Gastroesophageal sphincter (tissue), 4 donors: Measurements from ENCODE around the gene INPP4B. TPM values are rescaled to one million over a fixed set of nuclear protein-coding genes. Genes with fewer than 3 reads are reported as not detected.

ENCODE experiments used
- ATAC-seq: fragments of 150-250 bp; one replicate; pipeline ENCODE4 v1.9.1; 2016; ENCODE audit warnings: mild to moderate bottlenecking, moderate library complexity
- H3K27ac ChIP-seq, 4 donors: fragments of 200-600 bp; sonication (generic) in 3 of 4; 1 replicate in 3 of 4; 2 replicates in 1 of 4; pipeline ENCODE4 v1.5.1; 2016 to 2019
- H3K27me3 ChIP-seq: fragments of 200-600 bp; sonication (generic); one replicate; pipeline ENCODE4 v1.5.1; 2019
- H3K36me3 ChIP-seq, 2 donors: fragments of 200-600 bp; sonication (generic); one replicate each; pipeline ENCODE4 v1.5.1; 2019; ENCODE audit warnings: control low read depth in 1 of 2
- H3K4me1 ChIP-seq, 3 donors: fragments of 200-600 bp; sonication (generic); 1 replicate in 2 of 3; 2 replicates in 1 of 3; pipeline ENCODE4 v1.5.1; 2016 to 2019; ENCODE audit warnings: control low read depth in 2 of 3
- H3K4me3 ChIP-seq, 2 donors: fragments of 200-600 bp; sonication (generic); one replicate each; pipeline ENCODE4 v1.5.1; 2019; ENCODE audit warnings: mild to moderate bottlenecking in 1 of 2, moderate library complexity in 1 of 2
- H3K9me3 ChIP-seq, 3 donors: fragments of 200-600 bp; sonication (generic); one replicate each; pipeline ENCODE4 v1.5.1; 2017 to 2019; ENCODE audit warnings: control low read depth in 2 of 3
- EP300 ChIP-seq: sonication (generic); formaldehyde crosslinking; IDR thresholded peaks from one replicate; pipeline ENCODE4 v1.6.1; 2017; ENCODE audit warnings: antibody characterized with exemption, mild to moderate bottlenecking
- POLR2A ChIP-seq, 2 donors: fragments of 450-650 bp; IDR thresholded peaks; one replicate each; pipeline ENCODE4 v1.6.1; 2017; ENCODE audit warnings: antibody characterized with exemption in 2 of 2, mild to moderate bottlenecking in 2 of 2, moderate library complexity in 1 of 2
- POLR2AphosphoS5 ChIP-seq: sonication (generic); formaldehyde crosslinking; IDR thresholded peaks from one replicate; pipeline ENCODE4 v1.6.1; 2017; ENCODE audit warnings: antibody characterized with exemption
- WGBS, 2 donors: methylation state at CpG; one replicate each; pipeline ENCODE4 v1.1.5; 2018; ENCODE audit warnings: low coverage in 1 of 2; 5-methylcytosine and 5-hydroxymethylcytosine counted together
- total RNA-seq, 4 donors: library from RNA; depleted of rRNA; stranded (reverse); fragments of >200 nt; gene quantifications; one replicate each; pipeline ENCODE4 v1.1.0, GENCODE V29; 2016
- TF ChIP-seq, protein P1 (sequence below), 4 experiments: fragments of 200-600 bp in 2 of 4; fragments of 450-650 bp in 2 of 4; sonication (generic) in 1 of 4; IDR thresholded peaks; one replicate each; pipeline ENCODE4 v1.5.1; 2017 to 2019; ENCODE audit warnings: antibody characterized with exemption in 4 of 4, mild to moderate bottlenecking in 2 of 4, moderate library complexity in 2 of 4

The INPP4B gene
- 10 to 100 TPM; 17.6 to 63.8 (median 31.3) TPM for total RNA-seq

DNA sequence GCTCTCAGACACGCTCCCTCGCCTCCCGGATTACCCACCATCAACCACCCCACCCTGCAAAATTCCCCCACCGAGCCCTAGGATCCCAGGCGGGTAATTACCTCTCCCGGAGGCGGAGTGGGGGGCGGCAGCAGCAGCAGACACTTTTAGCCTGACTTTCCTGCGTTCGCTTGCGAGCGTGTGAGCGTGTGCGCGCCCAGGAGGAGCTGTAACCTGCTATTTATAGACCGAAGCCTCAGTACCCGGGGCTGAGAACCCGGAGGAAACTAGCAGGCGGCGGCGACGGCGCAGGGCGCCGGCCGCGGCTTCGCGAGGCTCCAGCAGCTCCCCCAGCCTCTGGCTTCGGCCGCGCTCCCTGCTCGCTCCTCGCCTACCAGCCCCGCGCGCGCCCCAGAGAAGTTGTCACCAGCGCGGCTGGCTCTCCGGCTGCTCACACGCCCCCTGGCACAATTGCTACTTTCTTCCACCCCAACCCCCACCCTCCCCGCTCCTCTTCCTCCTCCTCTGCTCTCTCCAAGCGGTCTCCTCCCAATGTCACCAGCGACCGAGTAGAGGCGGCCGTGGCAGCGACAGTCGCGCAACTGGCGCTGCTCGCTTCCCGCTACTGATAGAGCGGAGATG, at the start of gene INPP4B:
Gene INPP4B (minus strand): TSS at position 194 of the 621 bp plus-strand sequence.
- 0% methylated on average over 5 to 7 of the region's 55 CpGs for WGBS, 2 donors
- peak; percentile 81 for ATAC-seq
- peaks cover 0 to 32% (median 0%) of the 10 kb centered on the region in 3 donors for H3K4me1 ChIP-seq
- no peaks in the 10 kb centered on the region for H3K9me3 ChIP-seq
- peak within 1 kb of the TSS; percentile 76 to 86 for H3K4me3 ChIP-seq
- TF ChIP-seq POLR2AphosphoS5 = peak; percentile 74
- TF ChIP-seq, protein P1, sequence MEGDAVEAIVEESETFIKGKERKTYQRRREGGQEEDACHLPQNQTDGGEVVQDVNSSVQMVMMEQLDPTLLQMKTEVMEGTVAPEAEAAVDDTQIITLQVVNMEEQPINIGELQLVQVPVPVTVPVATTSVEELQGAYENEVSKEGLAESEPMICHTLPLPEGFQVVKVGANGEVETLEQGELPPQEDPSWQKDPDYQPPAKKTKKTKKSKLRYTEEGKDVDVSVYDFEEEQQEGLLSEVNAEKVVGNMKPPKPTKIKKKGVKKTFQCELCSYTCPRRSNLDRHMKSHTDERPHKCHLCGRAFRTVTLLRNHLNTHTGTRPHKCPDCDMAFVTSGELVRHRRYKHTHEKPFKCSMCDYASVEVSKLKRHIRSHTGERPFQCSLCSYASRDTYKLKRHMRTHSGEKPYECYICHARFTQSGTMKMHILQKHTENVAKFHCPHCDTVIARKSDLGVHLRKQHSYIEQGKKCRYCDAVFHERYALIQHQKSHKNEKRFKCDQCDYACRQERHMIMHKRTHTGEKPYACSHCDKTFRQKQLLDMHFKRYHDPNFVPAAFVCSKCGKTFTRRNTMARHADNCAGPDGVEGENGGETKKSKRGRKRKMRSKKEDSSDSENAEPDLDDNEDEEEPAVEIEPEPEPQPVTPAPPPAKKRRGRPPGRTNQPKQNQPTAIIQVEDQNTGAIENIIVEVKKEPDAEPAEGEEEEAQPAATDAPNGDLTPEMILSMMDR (IDR thresholded peaks at IDR 0.05) = no peak
- peak; percentile 51 to 65 for TF ChIP-seq POLR2A (IDR thresholded peaks at IDR 0.05)
- TF ChIP-seq EP300 = no peak
- H3K27ac ChIP-seq = peak within 1 kb of the TSS; percentile 47 to 84 (median 76)
- peaks cover 13% of the 10 kb centered on the region for H3K27me3 ChIP-seq
- H3K36me3 ChIP-seq = no peaks in the 10 kb centered on the region

GRCh38 chr4:142893012-142893411, 46.9 kb upstream of the INPP4B start:
- TF ChIP-seq POLR2AphosphoS5 = no peak
- TF ChIP-seq POLR2A (IDR thresholded peaks at IDR 0.05) = no peak
- TF ChIP-seq, protein P1 (IDR thresholded peaks at IDR 0.05) = no peak
- TF ChIP-seq EP300 = no peak
- no peak overlapping the region for H3K27ac ChIP-seq
- ATAC-seq = no peak
- H3K36me3 ChIP-seq = no peaks in the 10 kb centered on the region
- H3K9me3 ChIP-seq = peaks cover 0 to 14% (median 0%) of the 10 kb centered on the region in 3 donors
- no peaks in the 10 kb centered on the region for H3K4me1 ChIP-seq
- no peaks in the 10 kb centered on the region for H3K27me3 ChIP-seq
- WGBS, 2 donors = 89 to 90% methylated on average over 1 to 2 of the region's 3 CpGs
- H3K4me3 ChIP-seq = no peak overlapping the region

- Histone ChIP-seq H3K27me3 (no peaks in the 10 kb centered on the region), H3K27ac (no peak overlapping the region), H3K36me3 (no peaks in the 10 kb centered on the region), H3K4me3 (no peak overlapping the region), H3K4me1 (no peaks in the 10 kb centered on the region), H3K9me3 (no peaks in the 10 kb centered on the region)
- TF ChIP-seq POLR2A (IDR thresholded peaks at IDR 0.05) (no peak), EP300 (no peak)
- TF ChIP-seq, protein P1 (IDR thresholded peaks at IDR 0.05) = no peak
- ATAC-seq = no peak
- WGBS, 2 donors = 84 to 90% methylated on average over 4 to 5 of the region's 5 CpGs
These were observed 40.5 kb upstream of the INPP4B start for GRCh38 chr4:142886566-142886965.

DNA sequence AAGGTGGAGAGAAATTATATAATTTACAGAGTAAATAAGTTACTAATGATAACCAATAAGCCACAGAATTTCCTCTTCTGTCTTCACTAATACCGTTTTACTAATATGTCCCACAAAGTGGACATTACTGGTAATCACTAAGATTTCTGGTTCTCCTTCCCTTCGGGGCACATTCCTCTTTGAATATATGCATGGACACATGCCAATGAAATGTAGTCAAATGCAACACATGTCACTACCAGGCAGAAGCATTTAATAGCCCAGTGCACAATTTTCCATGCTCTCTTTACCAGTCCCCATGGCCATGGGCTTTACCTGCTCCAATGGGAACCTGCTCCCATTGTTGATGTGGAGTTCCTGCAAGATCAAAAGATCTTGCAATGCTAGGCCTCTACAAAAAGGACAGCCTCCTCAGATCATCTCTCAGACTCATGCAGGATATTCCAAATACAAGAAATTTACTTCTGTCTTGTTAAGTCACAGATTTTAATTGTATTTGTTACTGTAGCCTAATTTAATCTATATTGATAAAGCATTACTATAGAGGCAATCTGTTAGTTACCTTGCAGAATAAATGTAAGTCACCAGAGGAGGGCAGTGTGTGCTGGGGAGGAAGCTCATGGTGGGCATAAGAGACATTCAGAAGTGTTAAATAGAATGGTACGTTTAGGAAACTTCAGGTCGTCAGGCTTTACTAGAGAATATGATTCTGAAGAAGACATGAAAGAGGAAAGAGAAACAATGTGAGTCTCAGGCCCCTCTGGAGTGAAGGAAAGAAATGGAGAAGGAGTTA, 37.1 kb upstream of the INPP4B start:
- Histone ChIP-seq H3K27ac (no peak overlapping the region), H3K9me3 (no peaks in the 10 kb centered on the region), H3K4me3 (no peak overlapping the region), H3K27me3 (no peaks in the 10 kb centered on the region), H3K36me3 (no peaks in the 10 kb centered on the region), H3K4me1 (no peaks in the 10 kb centered on the region)
- no peak for ATAC-seq
- WGBS, 2 donors = 44 to 51% methylated on average over 4 of the region's 4 CpGs
- TF ChIP-seq, protein P1 (IDR thresholded peaks at IDR 0.05) = peak; percentile 38 to 61 (median 51)
- TF ChIP-seq EP300 (no peak), POLR2A (IDR thresholded peaks at IDR 0.05) (no peak)

DNA sequence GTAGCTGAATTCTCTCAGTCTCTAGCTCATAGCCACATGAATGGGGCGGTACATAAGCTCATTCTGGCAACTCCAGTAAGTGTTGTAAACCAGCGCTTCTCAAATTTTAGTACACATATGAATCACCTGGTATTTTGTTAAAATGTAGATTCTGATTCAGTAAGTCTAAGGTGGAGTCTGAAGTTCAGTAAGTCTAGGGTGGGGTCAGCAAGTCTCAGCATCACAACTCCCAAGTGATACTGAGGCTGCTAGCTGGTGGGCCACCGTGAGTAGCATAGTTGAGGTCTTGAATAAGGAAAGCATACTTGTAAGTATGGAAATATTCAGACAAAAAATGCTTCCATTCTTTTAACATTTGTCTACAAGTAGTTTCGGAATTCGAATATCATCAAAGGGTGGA, 36.1 kb upstream of the INPP4B start:
- H3K9me3 ChIP-seq = no peaks in the 10 kb centered on the region
- no peak overlapping the region for H3K27ac ChIP-seq
- H3K36me3 ChIP-seq = no peaks in the 10 kb centered on the region
- no peak overlapping the region for H3K4me3 ChIP-seq
- ATAC-seq = no peak
- H3K27me3 ChIP-seq = no peaks in the 10 kb centered on the region
- no peaks in the 10 kb centered on the region for H3K4me1 ChIP-seq
- TF ChIP-seq, protein P1 (IDR thresholded peaks at IDR 0.05) = no peak
- TF ChIP-seq POLR2AphosphoS5 (no peak), POLR2A (IDR thresholded peaks at IDR 0.05) (no peak), EP300 (no peak)
- WGBS, 2 donors = 87 to 88% methylated on average over 4 to 5 of the region's 5 CpGs
